ENCODE data around the gene CACNA1I. TPM values are rescaled to one million over a fixed set of nuclear protein-coding genes. Genes with fewer than 3 reads are reported as not detected.

The CACNA1I gene
- polyA plus RNA-seq, 1 of the 3 experiments (the other 2 are of a cell fraction), result not detected

- H3K27me3 ChIP-seq (ENCODE audit: insufficient read depth), result no peaks in the 10 kb centered on the region
- no peak overlapping the region for H2AFZ ChIP-seq (ENCODE audit: low read depth)
- H3K79me2 ChIP-seq (ENCODE audit: insufficient read depth), result no peaks in the 10 kb centered on the region
- H3K36me3 ChIP-seq (replicated peaks in 1 of 2; ENCODE audit: control insufficient read depth in 1 of 2, insufficient read depth in 2 of 2, low read length in 1 of 2), result no peaks in the 10 kb centered on the region
- no peak overlapping the region for H3K9ac ChIP-seq
- no peak overlapping the region for H3K27ac ChIP-seq (ENCODE audit: low read depth in 2 of 2, low read length in 1 of 2)
- no peaks in the 10 kb centered on the region for H3K9me3 ChIP-seq
- no peak for DNase-seq
- H3K9me2 ChIP-seq, result no peaks in the 10 kb centered on the region
- no peaks in the 10 kb centered on the region for H3F3A ChIP-seq (replicated peaks; ENCODE audit: insufficient read depth)
- TF ChIP-seq, protein P1, sequence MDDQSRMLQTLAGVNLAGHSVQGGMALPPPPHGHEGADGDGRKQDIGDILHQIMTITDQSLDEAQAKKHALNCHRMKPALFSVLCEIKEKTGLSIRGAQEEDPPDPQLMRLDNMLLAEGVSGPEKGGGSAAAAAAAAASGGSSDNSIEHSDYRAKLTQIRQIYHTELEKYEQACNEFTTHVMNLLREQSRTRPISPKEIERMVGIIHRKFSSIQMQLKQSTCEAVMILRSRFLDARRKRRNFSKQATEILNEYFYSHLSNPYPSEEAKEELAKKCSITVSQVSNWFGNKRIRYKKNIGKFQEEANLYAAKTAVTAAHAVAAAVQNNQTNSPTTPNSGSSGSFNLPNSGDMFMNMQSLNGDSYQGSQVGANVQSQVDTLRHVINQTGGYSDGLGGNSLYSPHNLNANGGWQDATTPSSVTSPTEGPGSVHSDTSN (IDR thresholded peaks at IDR 0.05), result no peak
- TF ChIP-seq, protein P2, sequence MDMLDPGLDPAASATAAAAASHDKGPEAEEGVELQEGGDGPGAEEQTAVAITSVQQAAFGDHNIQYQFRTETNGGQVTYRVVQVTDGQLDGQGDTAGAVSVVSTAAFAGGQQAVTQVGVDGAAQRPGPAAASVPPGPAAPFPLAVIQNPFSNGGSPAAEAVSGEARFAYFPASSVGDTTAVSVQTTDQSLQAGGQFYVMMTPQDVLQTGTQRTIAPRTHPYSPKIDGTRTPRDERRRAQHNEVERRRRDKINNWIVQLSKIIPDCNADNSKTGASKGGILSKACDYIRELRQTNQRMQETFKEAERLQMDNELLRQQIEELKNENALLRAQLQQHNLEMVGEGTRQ (IDR thresholded peaks at IDR 0.05; ENCODE audit: borderline replicate concordance, low read depth, low read length), result no peak
- TF ChIP-seq SMC3 (IDR thresholded peaks at IDR 0.05; ENCODE audit: low read depth, low read length) (no peak), SIN3A (IDR thresholded peaks at IDR 0.05; ENCODE audit: borderline replicate concordance, low read depth, low read length) (no peak), CHD2 (IDR thresholded peaks at IDR 0.05; ENCODE audit: low read length, partially characterized antibody) (no peak), EZH2phosphoT487 (IDR thresholded peaks at IDR 0.05; ENCODE audit: borderline replicate concordance, low read depth) (no peak), RXRA (IDR thresholded peaks at IDR 0.05; ENCODE audit: borderline replicate concordance, low read depth) (no peak), IRF3 (IDR thresholded peaks at IDR 0.05; ENCODE audit: low read depth, low read length) (no peak), TAF1 (IDR thresholded peaks at IDR 0.05; ENCODE audit: borderline replicate concordance, low read depth, low read length) (no peak), FOXM1 (IDR thresholded peaks at IDR 0.05; ENCODE audit: low read depth) (no peak), MEF2A (IDR thresholded peaks at IDR 0.05; ENCODE audit: borderline replicate concordance, low read depth) (no peak)
- TF ChIP-seq, protein P3, sequence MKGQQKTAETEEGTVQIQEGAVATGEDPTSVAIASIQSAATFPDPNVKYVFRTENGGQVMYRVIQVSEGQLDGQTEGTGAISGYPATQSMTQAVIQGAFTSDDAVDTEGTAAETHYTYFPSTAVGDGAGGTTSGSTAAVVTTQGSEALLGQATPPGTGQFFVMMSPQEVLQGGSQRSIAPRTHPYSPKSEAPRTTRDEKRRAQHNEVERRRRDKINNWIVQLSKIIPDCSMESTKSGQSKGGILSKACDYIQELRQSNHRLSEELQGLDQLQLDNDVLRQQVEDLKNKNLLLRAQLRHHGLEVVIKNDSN (IDR thresholded peaks at IDR 0.05; ENCODE audit: borderline replicate concordance, low read depth), result no peak
- H3K4me1 ChIP-seq (ENCODE audit: control insufficient read depth in 1 of 2, insufficient read depth in 2 of 2, low read depth in 1 of 2, low read length in 1 of 2), result peaks cover 0 to 4% of the 10 kb centered on the region in 2 experiments; a peak in 1 of 4 replicates
- CTCF ChIA-PET, result no interaction called here
- POLR2A ChIA-PET, result no interaction called here
- WGBS (ENCODE audit: low lambda C conversion rate), result 60% methylated on average over 1 of the region's 9 CpGs
- H3K4me2 ChIP-seq, result no peak overlapping the region
- no peaks in the 10 kb centered on the region for H4K20me1 ChIP-seq (ENCODE audit: insufficient read depth)
- H3K4me3 ChIP-seq (ENCODE audit: low read depth in 2 of 2, low read length in 1 of 2), result no peak overlapping the region
Measured at GRCh38 chr22:39616051-39616450, 45.5 kb downstream of the CACNA1I start.

DNA sequence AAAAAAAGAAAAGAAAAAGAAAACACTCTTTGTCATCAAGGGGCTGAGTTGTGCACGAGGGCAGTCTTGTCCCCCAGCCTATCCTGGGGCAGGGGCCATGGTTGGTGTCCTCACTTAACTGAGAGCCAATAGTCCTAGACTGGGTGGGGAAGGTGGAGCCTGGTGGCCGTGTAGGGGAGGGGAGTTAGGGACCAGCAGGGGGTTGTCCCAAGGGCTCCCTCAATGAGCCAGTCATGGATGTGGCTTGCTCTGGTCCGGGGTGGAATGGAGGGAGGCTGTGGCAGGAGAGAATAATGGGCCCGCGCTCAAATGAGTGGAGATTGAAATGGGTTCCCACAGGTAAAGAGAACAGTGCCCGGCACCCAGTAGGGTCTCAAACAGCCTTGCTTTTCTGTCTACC is 46.2 kb downstream of the CACNA1I start:
- POLR2A ChIA-PET, result no interaction called here
- DNase-seq, result no peak
- Histone ChIP-seq H3K9ac (no peak overlapping the region), H3K4me2 (no peak overlapping the region), H3K79me2 (ENCODE audit: insufficient read depth) (no peaks in the 10 kb centered on the region), H3K9me3 (no peaks in the 10 kb centered on the region), H3K4me3 (ENCODE audit: low read depth in 2 of 2, low read length in 1 of 2) (no peak overlapping the region), H3K9me2 (no peaks in the 10 kb centered on the region), H3F3A (replicated peaks; ENCODE audit: insufficient read depth) (no peaks in the 10 kb centered on the region), H3K27ac (ENCODE audit: low read depth in 2 of 2, low read length in 1 of 2) (no peak overlapping the region), H3K4me1 (ENCODE audit: control insufficient read depth in 1 of 2, insufficient read depth in 2 of 2, low read depth in 1 of 2, low read length in 1 of 2) (peaks cover 0 to 4% of the 10 kb centered on the region in 2 experiments; a peak in 1 of 4 replicates), H2AFZ (ENCODE audit: low read depth) (no peak overlapping the region), H3K36me3 (replicated peaks in 1 of 2; ENCODE audit: control insufficient read depth in 1 of 2, insufficient read depth in 2 of 2, low read length in 1 of 2) (no peaks in the 10 kb centered on the region), H3K27me3 (ENCODE audit: insufficient read depth) (no peaks in the 10 kb centered on the region), H4K20me1 (ENCODE audit: insufficient read depth) (no peaks in the 10 kb centered on the region)
- TF ChIP-seq RXRA (IDR thresholded peaks at IDR 0.05; ENCODE audit: borderline replicate concordance, low read depth) (no peak), FOSL2 (IDR thresholded peaks at IDR 0.05; ENCODE audit: borderline replicate concordance, low read depth) (no peak)
- TF ChIP-seq, protein P4, sequence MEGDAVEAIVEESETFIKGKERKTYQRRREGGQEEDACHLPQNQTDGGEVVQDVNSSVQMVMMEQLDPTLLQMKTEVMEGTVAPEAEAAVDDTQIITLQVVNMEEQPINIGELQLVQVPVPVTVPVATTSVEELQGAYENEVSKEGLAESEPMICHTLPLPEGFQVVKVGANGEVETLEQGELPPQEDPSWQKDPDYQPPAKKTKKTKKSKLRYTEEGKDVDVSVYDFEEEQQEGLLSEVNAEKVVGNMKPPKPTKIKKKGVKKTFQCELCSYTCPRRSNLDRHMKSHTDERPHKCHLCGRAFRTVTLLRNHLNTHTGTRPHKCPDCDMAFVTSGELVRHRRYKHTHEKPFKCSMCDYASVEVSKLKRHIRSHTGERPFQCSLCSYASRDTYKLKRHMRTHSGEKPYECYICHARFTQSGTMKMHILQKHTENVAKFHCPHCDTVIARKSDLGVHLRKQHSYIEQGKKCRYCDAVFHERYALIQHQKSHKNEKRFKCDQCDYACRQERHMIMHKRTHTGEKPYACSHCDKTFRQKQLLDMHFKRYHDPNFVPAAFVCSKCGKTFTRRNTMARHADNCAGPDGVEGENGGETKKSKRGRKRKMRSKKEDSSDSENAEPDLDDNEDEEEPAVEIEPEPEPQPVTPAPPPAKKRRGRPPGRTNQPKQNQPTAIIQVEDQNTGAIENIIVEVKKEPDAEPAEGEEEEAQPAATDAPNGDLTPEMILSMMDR (IDR thresholded peaks at IDR 0.05), result no peak
- TF ChIP-seq, protein P3 (IDR thresholded peaks at IDR 0.05; ENCODE audit: borderline replicate concordance, low read depth), result no peak
- WGBS (ENCODE audit: low lambda C conversion rate), result 53% methylated on average over 4 of the region's 6 CpGs
- CTCF ChIA-PET, result interaction anchor here (1.2 kb wide), 1 partner anchor 408 kb away, joined by 3 read pairs; no protein-coding TSS in a partner anchor

All from SK-N-SH (cell line).